HG02588 (cell line): ENCODE measurements around the gene JUNB.

Source experiments
- ATAC-seq: cut with Tn5 transposase; IDR thresholded peaks from one replicate; pipeline ENCODE4 v1.9.1; 2021; ENCODE audit warnings: mild to moderate bottlenecking, moderate library complexity; ENCODE audit not compliant: unreplicated experiment

The JUNB gene

GRCh38 chr19:12773571-12773970 lies 17.7 kb upstream of the JUNB start:
- ATAC-seq: no peak

GRCh38 chr19:12774588-12775555 lies 16.4 kb upstream of the JUNB start, which contains the start of gene HOOK2:
TSS of gene HOOK2 (minus strand) at chr19:12775552. CDS start at chr19:12775449, 103 bp downstream.
- peak; percentile 6 for ATAC-seq

GRCh38 chr19:12777217-12778016 lies 13.9 kb upstream of the JUNB start:
- ATAC-seq: no peak

GRCh38 chr19:12778017-12778904 lies 13.0 kb upstream of the JUNB start:
- ATAC-seq: no peak

GRCh38 chr19:12778905-12779161 lies 12.5 kb upstream of the JUNB start:
- no peak for ATAC-seq

GRCh38 chr19:12779162-12779993 lies 11.9 kb upstream of the JUNB start:
- no peak for ATAC-seq

- no peak for ATAC-seq
Observed at GRCh38 chr19:12782174-12782423, 9.2 kb upstream of the JUNB start.

GRCh38 chr19:12782424-12783290 lies 8.6 kb upstream of the JUNB start:
- ATAC-seq: peak; percentile 37

GRCh38 chr19:12783291-12783848 lies 7.9 kb upstream of the JUNB start:
- no peak for ATAC-seq

GRCh38 chr19:12783849-12784393 lies 7.4 kb upstream of the JUNB start:
- ATAC-seq: no peak

GRCh38 chr19:12784394-12784870 lies 6.9 kb upstream of the JUNB start:
- no peak for ATAC-seq

GRCh38 chr19:12784871-12785430 lies 6.3 kb upstream of the JUNB start:
- ATAC-seq: no peak

- no peak for ATAC-seq
Observed at GRCh38 chr19:12785431-12786031, 5.8 kb upstream of the JUNB start.

- no peak for ATAC-seq
Observed at GRCh38 chr19:12786141-12786870, 5.0 kb upstream of the JUNB start.

GRCh38 chr19:12786952-12787351 lies 4.3 kb upstream of the JUNB start:
- ATAC-seq: no peak

- no peak for ATAC-seq
Observed at GRCh38 chr19:12787458-12787857, 3.8 kb upstream of the JUNB start.

GRCh38 chr19:12788042-12788681 lies 3.1 kb upstream of the JUNB start:
- ATAC-seq: no peak
